H1 (cell line): ENCODE measurements around the gene KLB. TPM values are rescaled to one million over a fixed set of nuclear protein-coding genes. Genes with fewer than 3 reads are reported as not detected.

Experiments
- CTCF ChIA-PET: fragments of 300-600 bp; sonication (Branson Sonifier 250); formaldehyde crosslinking; loops from one replicate; lab custom pipeline; 2021; ENCODE audit not compliant: partially characterized antibody; lab: Charles Lee
- POLR2A ChIA-PET: fragments of 300-600 bp; sonication (Branson Sonifier 250); formaldehyde crosslinking; loops from one replicate; lab custom pipeline; 2021; ENCODE audit warnings: inconsistent platforms; ENCODE audit not compliant: partially characterized antibody; lab: Charles Lee
- DNase-seq, 2 experiments: peaks; one replicate each; pipeline versions ENCODE4 v3.0.0 to v3.0.0-alpha.2; 2010 to 2022; ENCODE audit warnings: low spot score in 2 of 2, low read depth in 1 of 2, mixed read lengths in 1 of 2
- FAIRE-seq: peaks from 2 replicates; lab custom pipeline; 2011; peaks lifted over from hg19 to GRCh38; lab: Jason Lieb, UNC
- H2AFZ ChIP-seq: 2 replicates; pipeline ENCODE4 v1.8.1; 2012; ENCODE audit warnings: low read length, inconsistent platforms
- H2AK5ac ChIP-seq: 2 replicates; pipeline ENCODE4 v1.6.1; 2013; ENCODE audit warnings: low read depth, low read length
- H2BK120ac ChIP-seq: replicated peaks from 2 replicates; pipeline ENCODE3; 2013; ENCODE audit warnings: low read depth, low read length, inconsistent platforms
- H2BK12ac ChIP-seq: 2 replicates; pipeline ENCODE4 v1.6.1; 2013; ENCODE audit warnings: low read depth, low read length
- H2BK15ac ChIP-seq: 2 replicates; pipeline ENCODE4 v1.6.1; 2013; ENCODE audit warnings: low read length
- H2BK20ac ChIP-seq: 2 replicates; pipeline ENCODE4 v1.6.1; 2013; ENCODE audit warnings: low read length
- H2BK5ac ChIP-seq: 2 replicates; pipeline ENCODE4 v1.6.1; 2013; ENCODE audit warnings: low read depth, low read length
- H3K14ac ChIP-seq: 2 replicates; pipeline ENCODE4 v1.6.1; 2013; ENCODE audit warnings: inconsistent platforms; ENCODE audit not compliant: insufficient read length
- H3K18ac ChIP-seq: 2 replicates; pipeline ENCODE4 v1.6.1; 2013; ENCODE audit warnings: low read length; ENCODE audit errors: extremely low read depth
- H3K23ac ChIP-seq: 2 replicates; pipeline ENCODE4 v1.6.1; 2013; ENCODE audit warnings: inconsistent platforms; ENCODE audit not compliant: insufficient read length
- H3K23me2 ChIP-seq: 2 replicates; pipeline ENCODE4 v1.6.1; 2013; ENCODE audit warnings: low read depth, low read length
- H3K27ac ChIP-seq: 2 replicates; pipeline ENCODE4 v1.6.1; 2011; ENCODE audit warnings: low read depth, low read length, inconsistent platforms
- H3K27me3 ChIP-seq, 4 experiments: replicated peaks in 1 of 4; 1 replicate in 1 of 4; 2 replicates in 3 of 4; pipeline versions ENCODE4 v1.6.1 to v1.8.1; 2011 to 2013; ENCODE audit warnings: low read length in 3 of 4, mild to moderate bottlenecking in 3 of 4, inconsistent platforms in 2 of 4, mixed read lengths in 2 of 4, moderate library complexity in 1 of 4; ENCODE audit not compliant: control insufficient read depth in 3 of 4, insufficient read depth in 3 of 4; ENCODE audit errors: extremely low read depth in 1 of 4
- H3K36me3 ChIP-seq, 4 experiments: 2 replicates each; pipeline versions ENCODE4 v1.6.1 to v1.8.1; 2011 to 2013; ENCODE audit warnings: mild to moderate bottlenecking in 4 of 4, low read length in 3 of 4, moderate library complexity in 2 of 4, control low read depth in 1 of 4, inconsistent platforms in 1 of 4; ENCODE audit not compliant: insufficient read depth in 4 of 4, control insufficient read depth in 2 of 4
- H3K4ac ChIP-seq: replicated peaks from 2 replicates; pipeline ENCODE3; 2013; ENCODE audit warnings: low read length, low read depth, mixed read lengths, inconsistent platforms; ENCODE audit not compliant: insufficient read length
- H3K4me1 ChIP-seq, 4 experiments: replicated peaks in 1 of 4; 1 replicate in 1 of 4; 2 replicates in 3 of 4; pipeline versions ENCODE4 v1.6.1 to v1.8.1; 2011 to 2013; ENCODE audit warnings: low read length in 3 of 4, inconsistent platforms in 2 of 4, mixed read lengths in 1 of 4; ENCODE audit not compliant: insufficient read depth in 4 of 4, control insufficient read depth in 3 of 4
- H3K4me2 ChIP-seq, 2 experiments: 2 replicates each; pipeline versions ENCODE4 v1.6.1 to v1.8.1; 2011 to 2013; ENCODE audit warnings: low read depth in 2 of 2, low read length in 2 of 2, control low read depth in 1 of 2, inconsistent platforms in 1 of 2, mild to moderate bottlenecking in 1 of 2; ENCODE audit not compliant: insufficient read depth in 1 of 2
- H3K4me3 ChIP-seq, 4 experiments: fragments of 200-600, 300-600 bp in 1 of 4; sonication (generic), shearing (Covaris generic), sonication (Bioruptor Twin) in 1 of 4; 2 replicates each; pipeline versions ENCODE4 v1.5.1 to v1.8.1; 2011 to 2016; ENCODE audit warnings: low read length in 4 of 4, low read depth in 3 of 4, control low read depth in 2 of 4, inconsistent platforms in 2 of 4, mild to moderate bottlenecking in 2 of 4, mixed read lengths in 1 of 4, moderate library complexity in 1 of 4; ENCODE audit not compliant: insufficient read depth in 2 of 4; ENCODE audit errors: extremely low read depth in 1 of 4
- H3K56ac ChIP-seq: replicated peaks from 2 replicates; pipeline ENCODE3; 2013; ENCODE audit warnings: low read depth, mild to moderate bottlenecking, mixed read lengths, low read length, inconsistent platforms; ENCODE audit not compliant: insufficient read length
- H3K79me1 ChIP-seq: 2 replicates; pipeline ENCODE4 v1.6.1; 2013; ENCODE audit warnings: low read depth, low read length, control low read depth
- H3K79me2 ChIP-seq, 2 experiments: 2 replicates each; pipeline versions ENCODE4 v1.6.1 to v1.8.1; 2012 to 2013; ENCODE audit warnings: low read length in 2 of 2, mild to moderate bottlenecking in 2 of 2, inconsistent platforms in 1 of 2; ENCODE audit not compliant: insufficient read depth in 2 of 2, control insufficient read depth in 1 of 2
- H3K9ac ChIP-seq, 4 experiments: replicated peaks in 1 of 4; 1 replicate in 1 of 4; 2 replicates in 3 of 4; pipeline versions ENCODE4 v1.6.1 to v1.8.1; 2011 to 2013; ENCODE audit warnings: low read depth in 3 of 4, low read length in 3 of 4, control low read depth in 2 of 4, mild to moderate bottlenecking in 2 of 4, moderate library complexity in 2 of 4, inconsistent platforms in 1 of 4; ENCODE audit errors: extremely low read depth in 1 of 4
- H3K9me3 ChIP-seq, 2 experiments: 2 replicates each; pipeline versions ENCODE4 v1.6.1 to v1.8.1; 2012 to 2013; ENCODE audit warnings: mild to moderate bottlenecking in 2 of 2, moderate library complexity in 2 of 2, control low read depth in 1 of 2, inconsistent platforms in 1 of 2, low read depth in 1 of 2, low read length in 1 of 2, mixed read lengths in 1 of 2; ENCODE audit not compliant: insufficient read depth in 2 of 2
- H4K20me1 ChIP-seq, 2 experiments: replicated peaks in 1 of 2; 2 replicates each; pipeline versions ENCODE3 to v1.8.1; 2011 to 2013; ENCODE audit warnings: inconsistent platforms in 2 of 2, low read length in 2 of 2, mild to moderate bottlenecking in 1 of 2; ENCODE audit not compliant: insufficient read depth in 2 of 2, control insufficient read depth in 1 of 2
- H4K5ac ChIP-seq: 2 replicates; pipeline ENCODE4 v1.6.1; 2013; ENCODE audit warnings: low read length, low read depth, mixed read lengths, inconsistent platforms; ENCODE audit not compliant: insufficient read length
- H4K8ac ChIP-seq: 2 replicates; pipeline ENCODE4 v1.8.0; 2013; ENCODE audit warnings: mild to moderate bottlenecking, moderate library complexity, low read length, inconsistent platforms; ENCODE audit not compliant: insufficient read depth; ENCODE audit errors: extremely low read depth
- H4K91ac ChIP-seq: replicated peaks from 2 replicates; pipeline ENCODE3; 2013; ENCODE audit warnings: low read length, mixed read lengths, inconsistent platforms; ENCODE audit not compliant: insufficient read length
- CREB1 ChIP-seq: IDR thresholded peaks from 2 replicates; pipeline ENCODE4 v1.6.1; 2012; ENCODE audit warnings: inconsistent platforms
- MAFK ChIP-seq: IDR thresholded peaks from 2 replicates; pipeline ENCODE4 v1.6.1; 2012; ENCODE audit warnings: low read depth, mild to moderate bottlenecking, improper control_type of control experiment, low read length
- POLR2A ChIP-seq, 2 experiments: IDR thresholded peaks; 1 replicate in 1 of 2; 2 replicates in 1 of 2; pipeline ENCODE4 v1.6.1; 2011; ENCODE audit warnings: low read depth in 2 of 2, low read length in 2 of 2, mild to moderate bottlenecking in 2 of 2; ENCODE audit errors: control extremely low read depth in 1 of 2
- RAD21 ChIP-seq, 2 experiments: IDR thresholded peaks in 1 of 2; conservative IDR thresholded peaks in 1 of 2; 2 replicates each; pipeline ENCODE4 v1.6.1; 2011; ENCODE audit warnings: low read depth in 2 of 2, low read length in 2 of 2, improper control_type of control experiment in 1 of 2, inconsistent platforms in 1 of 2, mild to moderate bottlenecking in 1 of 2, moderate library complexity in 1 of 2
- RBBP5 ChIP-seq: IDR thresholded peaks from 2 replicates; pipeline ENCODE4 v1.7.1; 2012; ENCODE audit warnings: low read depth, mild to moderate bottlenecking, inconsistent platforms, low read length, moderate library complexity, borderline replicate concordance
- RFX5 ChIP-seq: IDR thresholded peaks from 2 replicates; pipeline ENCODE4 v1.6.1; 2011; ENCODE audit warnings: low read depth, low read length, improper control_type of control experiment, borderline replicate concordance
- SIN3A ChIP-seq, 2 experiments: IDR thresholded peaks in 1 of 2; conservative IDR thresholded peaks in 1 of 2; 2 replicates each; pipeline ENCODE4 v1.6.1; 2011 to 2012; ENCODE audit warnings: low read length in 2 of 2, improper control_type of control experiment in 1 of 2, low read depth in 1 of 2, mild to moderate bottlenecking in 1 of 2
- SIRT6 ChIP-seq: IDR thresholded peaks from one replicate; pipeline ENCODE4 v1.7.1; 2012; ENCODE audit warnings: low read length, inconsistent platforms
- SRF ChIP-seq: IDR thresholded peaks from 2 replicates; pipeline ENCODE4 v1.6.1; 2011; ENCODE audit warnings: mild to moderate bottlenecking, low read depth, low read length, moderate library complexity
- TAF7 ChIP-seq: optimal IDR thresholded peaks from 2 replicates; pipeline ENCODE3; 2011; ENCODE audit warnings: low read depth, mild to moderate bottlenecking, inconsistent platforms, low read length, moderate library complexity, borderline replicate concordance
- TBP ChIP-seq: IDR thresholded peaks from 2 replicates; pipeline ENCODE4 v1.6.1; 2011; ENCODE audit warnings: low read depth, low read length, improper control_type of control experiment
- WGBS, 2 experiments: shearing (Covaris generic) in 1 of 2; methylation state at CpG; one replicate each; pipeline versions ENCODE4 v1.1.6 to v1.1.7; 2013 to 2015; ENCODE audit warnings: low lambda C conversion rate in 2 of 2, mixed read lengths in 2 of 2, inconsistent platforms in 1 of 2, low coverage in 1 of 2, missing lambda C conversion rate in 1 of 2; ENCODE audit not compliant: insufficient replicate concordance in 2 of 2, insufficient coverage in 1 of 2, insufficient read length in 1 of 2; ENCODE audit errors: extremely low coverage in 1 of 2, missing lambda C conversion rate in 1 of 2; 5-methylcytosine and 5-hydroxymethylcytosine counted together
- polyA plus RNA-seq, 7 experiments: library from polyadenylated mRNA; depleted of rRNA in 3 of 7; stranded (reverse) in 5 of 7; unstranded in 2 of 7; fragments of >200 nt in 5 of 7; fragments of 200-250 nt in 2 of 7; gene quantifications; 1 replicate in 5 of 7; 2 replicates in 1 of 7; 4 replicates in 1 of 7; pipeline versions ENCODE4 v1.2.1 to v1.2.3, GENCODE V29; 2011 to 2013; ENCODE audit warnings: missing spikeins in 2 of 7, mixed read lengths in 2 of 7
- total RNA-seq: library from RNA; stranded (reverse); fragmentation: NEBNext Ultra II Directional; extraction: Animal tissue kit (Norgen Biotek cat#: 25700); gene quantifications from 2 replicates; pipeline ENCODE4 v1.2.1, GENCODE V29; 2021
- TF ChIP-seq, protein P1 (sequence below): IDR thresholded peaks from 2 replicates; pipeline ENCODE4 v1.6.1; 2012; ENCODE audit warnings: inconsistent platforms
- TF ChIP-seq, protein P2 (sequence below): IDR thresholded peaks from 2 replicates; pipeline ENCODE4 v1.6.1; 2012; ENCODE audit warnings: inconsistent platforms

The KLB gene
- total and polyA plus RNA-seq, 2 of the 8 experiments (the other 6 are each of a cell fraction or from before 2014, with no cell fraction given), result 0.03 TPM; not detected in 1

DNA sequence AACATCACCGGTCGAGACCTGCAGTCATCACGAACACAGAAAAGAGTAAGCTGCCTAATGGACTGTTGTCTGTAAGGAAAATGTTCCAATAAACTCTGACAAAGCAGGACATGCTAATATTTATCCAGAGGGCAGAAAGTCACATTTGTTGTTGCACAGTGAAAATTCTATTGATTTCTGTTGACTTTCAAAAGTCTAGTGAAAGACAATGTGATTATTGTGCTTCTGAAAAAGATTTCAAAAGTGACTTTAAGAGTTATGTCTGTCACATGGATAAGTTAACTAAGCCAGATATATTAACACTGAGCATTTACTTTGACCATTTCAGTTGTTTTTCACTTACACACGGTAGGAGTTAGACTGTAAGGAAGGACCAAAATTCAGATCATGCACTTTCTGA is 31.3 kb upstream of the KLB start:
- Histone ChIP-seq H3K23ac (no peak overlapping the region), H2AFZ (no peak overlapping the region), H3K79me1 (no peaks in the 10 kb centered on the region), H3K27me3 (no peaks in the 10 kb centered on the region), H3K79me2 (no peaks in the 10 kb centered on the region), H3K9me3 (peaks cover 6 to 12% of the 10 kb centered on the region in 2 experiments; a peak in 2 of 4 replicates), H2BK12ac (no peak overlapping the region), H3K4ac (no peak overlapping the region), H3K23me2 (no peaks in the 10 kb centered on the region), H3K4me2 (no peak overlapping the region), H3K14ac (no peak overlapping the region), H2BK15ac (no peak overlapping the region), H3K4me1 (no peaks in the 10 kb centered on the region), H2BK120ac (no peak overlapping the region), H4K91ac (no peak overlapping the region), H2BK5ac (no peak overlapping the region), H3K36me3 (no peaks in the 10 kb centered on the region), H4K5ac (no peak overlapping the region), H3K56ac (no peak overlapping the region), H3K9ac (no peak overlapping the region), H4K20me1 (no peaks in the 10 kb centered on the region), H3K18ac (no peak overlapping the region), H2AK5ac (no peak overlapping the region), H4K8ac (no peak overlapping the region), H3K27ac (no peak overlapping the region), H3K4me3 (no peak overlapping the region), H2BK20ac (no peak overlapping the region)
- CTCF ChIA-PET, result no interaction called here
- DNase-seq (no peak), FAIRE-seq (no peak)
- POLR2A ChIA-PET, result no interaction called here
- 94% methylated on average over 4 of the region's 4 CpGs; no CpG with 5 or more reads in 1 of the 2 experiments for WGBS, 2 experiments
- TF ChIP-seq, protein P1, sequence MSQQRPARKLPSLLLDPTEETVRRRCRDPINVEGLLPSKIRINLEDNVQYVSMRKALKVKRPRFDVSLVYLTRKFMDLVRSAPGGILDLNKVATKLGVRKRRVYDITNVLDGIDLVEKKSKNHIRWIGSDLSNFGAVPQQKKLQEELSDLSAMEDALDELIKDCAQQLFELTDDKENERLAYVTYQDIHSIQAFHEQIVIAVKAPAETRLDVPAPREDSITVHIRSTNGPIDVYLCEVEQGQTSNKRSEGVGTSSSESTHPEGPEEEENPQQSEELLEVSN, result no peak
- TF ChIP-seq SIN3A (conservative IDR thresholded peaks at IDR 0.05 in 1 of 2, IDR thresholded peaks at IDR 0.05 in 1 of 2; ENCODE audit: low read depth in 1 of 2, low read length in 2 of 2) (no peak), CREB1 (no peak), SRF (no peak), RAD21 (IDR thresholded peaks at IDR 0.05 in 1 of 2, conservative IDR thresholded peaks at IDR 0.05 in 1 of 2; ENCODE audit: low read depth in 2 of 2, low read length in 2 of 2) (no peak), TBP (no peak), POLR2A (IDR thresholded peaks at IDR 0.05; ENCODE audit: control extremely low read depth in 1 of 2, low read depth in 2 of 2, low read length in 2 of 2) (no peak), RBBP5 (no peak), SIRT6 (no peak), TAF7 (no peak), MAFK (no peak), RFX5 (no peak)
- TF ChIP-seq, protein P2, sequence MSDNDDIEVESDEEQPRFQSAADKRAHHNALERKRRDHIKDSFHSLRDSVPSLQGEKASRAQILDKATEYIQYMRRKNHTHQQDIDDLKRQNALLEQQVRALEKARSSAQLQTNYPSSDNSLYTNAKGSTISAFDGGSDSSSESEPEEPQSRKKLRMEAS, result no peak
